ENCODE data around the gene MARCHF7.
"Not testable (repeated sequence)": the region's sequence is repeated elsewhere in the genome, so short reads cannot be mapped to it uniquely, and the experiment has no call there.

MARCHF7 gene

GRCh38 chr2:159720676-159721075, 8.4 kb downstream of the MARCHF7 start:
- no peak for DNase-seq (ENCODE audit: low spot score)

- DNase-seq (ENCODE audit: low spot score): no peak
Observed at GRCh38 chr2:159722580-159722979, 10.3 kb downstream of the MARCHF7 start.

- DNase-seq (ENCODE audit: low spot score): not testable (repeated sequence)
Observed at GRCh38 chr2:159724795-159725572, 12.7 kb downstream of the MARCHF7 start.

GRCh38 chr2:159725713-159726112, 13.4 kb downstream of the MARCHF7 start:
- no peak for DNase-seq (ENCODE audit: low spot score)

GRCh38 chr2:159728629-159729028, 16.3 kb downstream of the MARCHF7 start:
- no peak for DNase-seq (ENCODE audit: low spot score)

GRCh38 chr2:159735648-159736047, 23.3 kb downstream of the MARCHF7 start:
- DNase-seq (ENCODE audit: low spot score): no peak

GRCh38 chr2:159736048-159736447, 23.7 kb downstream of the MARCHF7 start:
- DNase-seq (ENCODE audit: low spot score): no peak

GRCh38 chr2:159737292-159737916, 25.1 kb downstream of the MARCHF7 start:
- DNase-seq (ENCODE audit: low spot score): no peak

- DNase-seq (ENCODE audit: low spot score): no peak
Observed at GRCh38 chr2:159737917-159738296, 25.6 kb downstream of the MARCHF7 start.

- DNase-seq (ENCODE audit: low spot score): no peak
Observed at GRCh38 chr2:159738509-159739390, 26.4 kb downstream of the MARCHF7 start.

GRCh38 chr2:159742846-159743245, 30.5 kb downstream of the MARCHF7 start:
- no peak for DNase-seq (ENCODE audit: low spot score)

GRCh38 chr2:159744363-159744762, 32.1 kb downstream of the MARCHF7 start:
- no peak for DNase-seq (ENCODE audit: low spot score)

- not testable (repeated sequence) for DNase-seq (ENCODE audit: low spot score)
Observed at GRCh38 chr2:159745237-159745636, 32.9 kb downstream of the MARCHF7 start.

- DNase-seq (ENCODE audit: low spot score): no peak
Observed at GRCh38 chr2:159748089-159748488, 35.8 kb downstream of the MARCHF7 start.

GRCh38 chr2:159750873-159751272, 38.6 kb downstream of the MARCHF7 start:
- no peak for DNase-seq (ENCODE audit: low spot score)

- DNase-seq (ENCODE audit: low spot score): peak; percentile 13
Observed at GRCh38 chr2:159753797-159754196, 41.5 kb downstream of the MARCHF7 start.

- DNase-seq (ENCODE audit: low spot score): no peak
Observed at GRCh38 chr2:159755014-159755413, 42.7 kb downstream of the MARCHF7 start.

- no peak for DNase-seq (ENCODE audit: low spot score)
Observed at GRCh38 chr2:159755788-159756187, 43.5 kb downstream of the MARCHF7 start.

- no peak for DNase-seq (ENCODE audit: low spot score)
Observed at GRCh38 chr2:159758239-159758638, 45.9 kb downstream of the MARCHF7 start.

- DNase-seq (ENCODE audit: low spot score): no peak
Observed at GRCh38 chr2:159758686-159759085, 46.4 kb downstream of the MARCHF7 start.

- DNase-seq (ENCODE audit: low spot score): no peak
Observed at GRCh38 chr2:159759577-159759976, 47.3 kb downstream of the MARCHF7 start.

GRCh38 chr2:159760326-159760725, 48.0 kb downstream of the MARCHF7 start:
- DNase-seq (ENCODE audit: low spot score): no peak

GRCh38 chr2:159762075-159762474, 49.8 kb downstream of the MARCHF7 start:
- no peak for DNase-seq (ENCODE audit: low spot score)
